GM10266 (cell line): ENCODE measurements around the gene TMEM254.

Experiments used
- DNase-seq: peaks from one replicate; pipeline ENCODE4 v3.0.0; 2012; ENCODE audit errors: extremely low spot score
- TF ChIP-seq, protein P1 (sequence below): IDR thresholded peaks from 2 replicates; pipeline ENCODE4 v1.5.1; 2012; ENCODE audit warnings: mild to moderate bottlenecking, low read depth; ENCODE audit not compliant: control insufficient read depth, insufficient read depth; ENCODE audit errors: missing control alignments

The TMEM254 gene

DNA sequence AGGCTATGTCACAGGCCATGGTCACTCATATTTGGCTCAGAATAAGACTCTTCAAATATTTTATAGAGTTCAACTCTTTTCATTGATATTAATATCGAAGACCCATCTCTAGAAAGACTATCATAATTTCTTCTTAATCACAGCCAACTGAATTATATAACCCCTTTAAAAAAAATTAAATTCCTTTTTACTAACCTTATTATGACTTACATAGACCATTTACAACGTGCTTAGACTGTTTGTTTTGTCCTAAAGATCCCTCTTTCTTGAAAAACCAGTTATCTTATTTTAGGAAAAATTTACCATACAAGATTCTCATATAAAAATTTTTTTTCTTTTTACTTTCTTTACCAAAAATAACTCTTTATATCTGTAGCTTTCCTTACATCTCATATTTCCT lies 10.2 kb upstream of the TMEM254 start:
- DNase-seq, result no peak
- TF ChIP-seq, protein P1, sequence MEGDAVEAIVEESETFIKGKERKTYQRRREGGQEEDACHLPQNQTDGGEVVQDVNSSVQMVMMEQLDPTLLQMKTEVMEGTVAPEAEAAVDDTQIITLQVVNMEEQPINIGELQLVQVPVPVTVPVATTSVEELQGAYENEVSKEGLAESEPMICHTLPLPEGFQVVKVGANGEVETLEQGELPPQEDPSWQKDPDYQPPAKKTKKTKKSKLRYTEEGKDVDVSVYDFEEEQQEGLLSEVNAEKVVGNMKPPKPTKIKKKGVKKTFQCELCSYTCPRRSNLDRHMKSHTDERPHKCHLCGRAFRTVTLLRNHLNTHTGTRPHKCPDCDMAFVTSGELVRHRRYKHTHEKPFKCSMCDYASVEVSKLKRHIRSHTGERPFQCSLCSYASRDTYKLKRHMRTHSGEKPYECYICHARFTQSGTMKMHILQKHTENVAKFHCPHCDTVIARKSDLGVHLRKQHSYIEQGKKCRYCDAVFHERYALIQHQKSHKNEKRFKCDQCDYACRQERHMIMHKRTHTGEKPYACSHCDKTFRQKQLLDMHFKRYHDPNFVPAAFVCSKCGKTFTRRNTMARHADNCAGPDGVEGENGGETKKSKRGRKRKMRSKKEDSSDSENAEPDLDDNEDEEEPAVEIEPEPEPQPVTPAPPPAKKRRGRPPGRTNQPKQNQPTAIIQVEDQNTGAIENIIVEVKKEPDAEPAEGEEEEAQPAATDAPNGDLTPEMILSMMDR, result no peak

DNA sequence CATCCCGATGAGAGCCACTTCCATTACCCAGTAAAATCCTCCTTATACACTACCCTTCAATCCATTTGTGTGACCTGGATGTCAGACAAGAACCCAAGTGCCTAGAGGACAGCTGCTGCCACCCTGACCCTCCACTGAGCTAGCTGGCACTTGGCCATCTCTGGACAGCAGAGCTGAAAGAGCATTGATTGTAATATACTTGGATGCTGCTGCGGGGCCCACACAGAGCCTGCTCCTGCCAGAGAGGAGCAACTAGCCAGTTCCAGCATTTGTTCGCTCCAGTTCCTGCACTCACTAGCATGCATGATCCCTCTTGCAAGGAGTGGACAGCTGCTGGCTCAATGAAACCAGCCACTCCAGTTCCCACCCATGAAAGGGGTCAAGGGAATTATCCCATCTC lies 8.4 kb upstream of the TMEM254 start:
- DNase-seq, result no peak
- TF ChIP-seq, protein P1, result no peak

DNA sequence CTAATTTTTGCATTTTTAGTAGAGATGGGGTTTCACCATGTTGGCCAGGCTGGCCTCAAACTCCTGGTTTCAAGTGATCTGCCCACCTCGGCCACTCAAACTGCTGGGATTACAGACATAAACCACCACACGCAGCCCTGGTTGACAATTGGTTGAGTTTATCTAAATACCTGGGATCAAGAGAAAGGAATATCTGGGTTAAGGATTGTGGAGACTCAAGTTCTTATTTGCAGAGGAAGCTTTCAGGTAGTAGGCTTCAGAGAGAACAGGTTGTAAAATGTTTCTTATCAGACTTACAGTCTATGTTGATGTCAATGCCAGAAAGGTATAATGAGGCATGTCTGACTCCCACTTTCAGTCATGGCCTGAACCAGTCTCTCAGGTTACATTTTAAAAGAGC lies 5.9 kb upstream of the TMEM254 start:
- TF ChIP-seq, protein P1, result no peak
- no peak for DNase-seq

DNA sequence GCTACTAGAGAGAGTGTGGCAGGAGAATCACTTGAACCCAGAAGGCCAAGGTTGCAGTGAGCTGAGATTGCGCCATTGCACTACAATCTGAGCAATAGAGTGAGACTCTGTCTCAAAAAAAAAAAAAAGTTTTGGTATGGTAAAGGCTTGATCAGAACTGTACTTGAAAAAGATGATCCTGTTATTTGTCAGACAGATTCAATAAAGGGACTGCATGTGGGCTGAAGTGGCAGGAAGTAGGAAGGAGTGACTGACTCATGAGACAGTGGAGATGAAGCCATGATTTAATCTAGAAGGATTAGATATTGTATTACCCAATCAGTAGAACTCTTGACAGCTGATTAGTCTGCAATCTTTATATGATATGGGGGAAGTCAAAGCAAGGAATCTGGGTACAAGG lies 2.7 kb upstream of the TMEM254 start:
- DNase-seq, result no peak
- TF ChIP-seq, protein P1, result no peak

DNA sequence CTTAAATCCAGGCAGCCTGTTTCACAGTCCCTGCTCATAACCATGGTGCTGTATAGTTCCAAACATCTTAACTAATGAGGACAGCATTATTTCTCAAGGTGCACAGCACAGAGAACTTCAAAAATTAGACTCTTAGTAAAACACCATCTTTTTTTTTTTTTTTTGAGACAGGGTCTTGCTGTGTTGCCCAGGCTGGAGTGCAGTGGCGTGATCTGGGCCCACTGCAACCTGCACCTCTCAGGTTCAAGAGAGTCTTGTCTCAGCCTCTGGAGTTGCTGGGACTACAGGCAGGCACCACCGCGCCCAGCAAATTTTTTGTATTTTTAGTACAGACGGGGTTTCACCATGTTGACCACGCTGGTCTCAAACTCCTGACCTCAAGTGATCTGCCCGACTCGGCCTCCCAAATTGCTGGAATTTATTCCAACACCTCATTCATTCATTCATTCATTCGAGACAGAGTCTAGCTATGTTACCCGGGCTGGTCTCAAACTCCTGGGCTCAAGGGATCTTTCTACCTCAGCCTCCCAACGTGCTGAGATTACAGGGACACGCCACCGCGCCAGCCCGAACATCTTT lies 507 bp upstream of the TMEM254 start:
- TF ChIP-seq, protein P1, result no peak
- DNase-seq, result no peak

DNA sequence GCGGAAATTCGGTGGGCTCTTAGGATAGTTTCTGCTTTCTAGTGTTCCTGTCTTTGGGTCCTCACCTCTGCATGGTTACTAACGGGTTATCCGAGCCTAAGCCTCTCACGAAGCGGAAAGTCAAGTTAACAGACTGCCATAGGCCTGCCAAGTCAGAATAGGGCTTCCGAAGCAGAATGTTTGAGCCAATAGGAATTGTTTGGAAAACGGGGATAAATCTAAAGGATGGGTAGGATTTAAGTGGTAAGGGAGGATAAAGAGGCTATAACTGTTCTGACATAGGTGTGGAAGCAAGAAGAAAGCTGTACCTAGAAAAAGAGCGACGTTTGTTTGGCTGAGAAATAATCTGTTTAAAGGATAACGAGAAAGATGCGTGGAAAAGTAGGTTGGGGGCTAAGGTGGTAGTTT lies 851 bp downstream of the TMEM254 start:
- DNase-seq, result no peak
- TF ChIP-seq, protein P1, result no peak

DNA sequence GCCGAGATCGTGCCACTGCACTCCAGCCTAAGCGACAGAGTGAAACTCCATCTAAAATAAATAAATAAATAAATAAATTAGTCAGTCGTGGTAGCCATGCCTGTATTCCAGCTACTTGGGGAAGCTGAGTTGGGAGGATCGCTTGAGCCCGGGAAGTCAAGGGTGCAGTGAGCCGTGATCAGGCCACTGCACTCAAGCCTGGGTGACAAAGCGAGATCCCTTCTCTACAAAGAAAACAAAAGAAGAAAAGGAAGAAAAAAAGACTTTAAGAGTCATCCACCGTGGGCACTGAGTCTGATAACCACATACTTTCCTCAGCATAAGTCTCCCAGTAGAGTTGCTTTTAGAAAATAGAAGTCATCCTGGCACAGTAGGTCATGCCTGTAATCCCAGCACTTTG lies 2.6 kb downstream of the TMEM254 start:
- TF ChIP-seq, protein P1, result no peak
- no peak for DNase-seq
